H1 (cell line): ENCODE data around the gene SLIT3.

ENCODE experiments used
- SP1 ChIP-seq: IDR thresholded peaks from 2 replicates; pipeline ENCODE4 v1.6.1; 2011; ENCODE audit warnings: low read depth, low read length
- YY1 ChIP-seq: IDR thresholded peaks from 2 replicates; pipeline ENCODE4 v1.6.1; 2011; ENCODE audit warnings: low read depth, mild to moderate bottlenecking, low read length
- ZNF274 ChIP-seq: IDR thresholded peaks from 2 replicates; pipeline ENCODE4 v1.7.0; 2012; ENCODE audit warnings: low read length, borderline replicate concordance; ENCODE audit errors: extremely low read depth

DNA sequence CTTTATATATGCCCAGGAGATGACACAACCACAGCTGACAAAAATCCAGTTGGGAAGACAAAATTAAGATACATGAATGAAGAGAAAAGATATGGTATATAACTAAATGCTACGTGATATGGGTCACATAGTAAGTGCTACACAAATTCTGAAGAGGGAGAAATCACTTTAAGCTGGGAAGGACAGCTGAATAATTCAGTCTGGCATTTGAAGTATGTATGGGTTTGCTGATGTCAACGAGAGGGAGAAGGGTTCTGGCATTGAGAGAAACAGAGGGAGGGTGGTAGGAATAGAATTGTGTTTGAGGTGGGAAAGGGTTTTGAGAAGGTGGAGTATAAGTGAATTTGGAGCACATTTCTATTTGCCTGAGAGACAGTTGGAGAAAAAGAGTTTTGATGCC, 6.7 kb upstream of the SLIT3 start:
- TF ChIP-seq SP1 = no peak
- no peak for TF ChIP-seq YY1
- no peak for TF ChIP-seq ZNF274
